IPS-18c (cell line): ENCODE measurements around the gene ITGB1BP2.
A peak's percentile ranks its signal among the peaks of the same experiment; 100 is the strongest.
"Not testable (repeated sequence)": the region's sequence is repeated elsewhere in the genome, so short reads cannot be mapped to it uniquely, and the experiment has no call there.

Experiments
- H3K4me3 ChIP-seq: 2 replicates; pipeline ENCODE4 v1.7.0; 2013; ENCODE audit warnings: low read depth, mild to moderate bottlenecking, low read length, moderate library complexity; ENCODE audit not compliant: insufficient read depth
- H3K9me3 ChIP-seq: one replicate; pipeline ENCODE4 v1.6.1; 2013; ENCODE audit warnings: mild to moderate bottlenecking, low read length, moderate library complexity; ENCODE audit not compliant: control insufficient read depth, insufficient read depth

ITGB1BP2 gene

GRCh38 chrX:71296806-71297205 lies 4.7 kb upstream of the ITGB1BP2 start:
- Histone ChIP-seq H3K9me3 (peaks cover 8% of the 10 kb centered on the region), H3K4me3 (no peak overlapping the region)

DNA sequence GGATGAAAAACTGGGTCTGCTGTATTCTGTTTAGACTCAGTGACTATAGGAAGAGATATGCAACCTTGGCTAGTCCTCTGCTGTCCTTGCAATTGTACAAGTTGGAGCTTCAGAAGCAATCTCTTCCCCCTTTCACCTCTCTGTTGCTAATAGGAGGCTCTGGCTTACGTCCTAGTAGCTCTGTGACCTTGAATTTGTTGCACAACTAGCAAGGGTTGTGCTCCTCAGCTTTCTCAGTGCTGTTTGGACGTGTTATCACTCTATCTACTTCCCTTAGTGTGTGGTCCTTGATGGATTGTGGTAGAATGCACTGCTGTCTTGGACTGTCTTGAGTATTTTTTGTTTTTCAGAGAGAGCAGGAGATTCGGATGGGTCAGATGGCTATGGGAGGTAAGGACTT lies 3.4 kb upstream of the ITGB1BP2 start:
- 0 out of 2 replicates have a peak overlapping the region, but pooled peaks have one; percentile 3 for H3K4me3 ChIP-seq
- H3K9me3 ChIP-seq, result peaks cover 8% of the 10 kb centered on the region

GRCh38 chrX:71300064-71300463 lies 1.5 kb upstream of the ITGB1BP2 start:
- not testable (repeated sequence) for H3K4me3 ChIP-seq
- H3K9me3 ChIP-seq, result peaks cover 14% of the 10 kb centered on the region

- not testable (repeated sequence) for H3K4me3 ChIP-seq
- H3K9me3 ChIP-seq, result peaks cover 14% of the 10 kb centered on the region
Measured at GRCh38 chrX:71300495-71300894, 1.1 kb upstream of the ITGB1BP2 start.

DNA sequence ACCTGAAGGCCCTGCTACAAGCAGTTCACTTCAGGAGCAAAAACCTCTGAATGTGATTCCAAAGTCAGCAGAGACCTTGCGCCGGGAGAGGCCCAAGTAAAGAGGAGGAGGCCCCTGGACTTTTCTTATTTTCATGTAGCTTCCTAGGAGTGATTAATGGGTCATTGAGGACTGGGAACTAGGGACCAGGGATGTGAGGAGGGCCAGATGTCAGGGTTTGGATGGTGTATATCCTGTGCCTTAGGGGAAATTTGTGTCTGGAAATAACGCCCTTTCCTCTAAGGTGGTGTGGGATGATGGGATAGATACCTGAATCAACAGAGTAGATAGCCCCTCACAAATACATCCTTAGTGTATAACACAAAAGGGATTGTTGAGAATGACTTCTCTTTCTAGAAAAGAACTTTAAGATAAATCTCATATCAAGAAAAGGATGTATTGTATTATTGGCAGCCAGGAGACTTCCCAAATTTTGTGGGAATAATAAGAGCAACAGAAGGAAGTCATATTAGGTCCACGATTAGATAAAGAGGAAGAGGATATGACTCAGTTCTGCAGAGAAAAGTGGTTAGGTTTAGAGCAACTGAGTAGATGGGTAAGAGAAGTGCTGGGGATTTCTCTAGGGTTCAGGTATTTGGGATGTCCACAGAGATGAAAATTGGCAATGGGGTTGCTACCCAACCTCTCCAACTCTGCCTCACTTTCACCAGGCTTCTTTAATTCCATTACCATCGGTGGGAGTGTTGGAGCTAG lies 1.1 kb downstream of the ITGB1BP2 start:
- Histone ChIP-seq H3K9me3 (peaks cover 14% of the 10 kb centered on the region), H3K4me3 (no peak overlapping the region)

DNA sequence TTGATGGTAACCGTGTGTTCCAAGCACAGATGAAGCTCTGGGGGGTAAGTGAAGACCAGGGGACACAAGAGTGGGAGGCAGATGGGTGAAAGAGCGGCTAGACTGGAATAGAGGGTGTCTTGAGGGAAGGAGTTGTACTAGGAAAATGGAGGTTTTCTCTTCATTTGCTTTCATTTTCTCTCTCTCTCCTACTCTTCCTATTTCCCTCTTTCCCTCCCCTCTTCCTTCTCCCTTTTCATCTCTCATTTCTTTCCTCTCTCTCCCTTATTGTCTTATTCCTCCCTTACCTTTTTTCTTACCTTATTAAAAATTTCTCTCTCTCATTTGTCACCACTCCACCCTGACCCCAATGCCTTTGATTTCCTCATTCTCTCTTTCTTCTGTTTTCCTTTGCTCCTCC lies 3.0 kb downstream of the ITGB1BP2 start:
- H3K9me3 ChIP-seq, result peaks cover 14% of the 10 kb centered on the region
- H3K4me3 ChIP-seq, result no peak overlapping the region

- Histone ChIP-seq H3K9me3 (peaks cover 10% of the 10 kb centered on the region), H3K4me3 (no peak overlapping the region)
Measured at GRCh38 chrX:71315917-71316316, 14.4 kb downstream of the ITGB1BP2 start.

- not testable (repeated sequence) for H3K4me3 ChIP-seq, H3K9me3 ChIP-seq
Measured at GRCh38 chrX:71316959-71317358, 15.4 kb downstream of the ITGB1BP2 start.

GRCh38 chrX:71320126-71320525 lies 18.6 kb downstream of the ITGB1BP2 start:
- no peak overlapping the region for H3K4me3 ChIP-seq
- peaks cover 10% of the 10 kb centered on the region for H3K9me3 ChIP-seq

- peaks cover 9% of the 10 kb centered on the region for H3K9me3 ChIP-seq
- no peak overlapping the region for H3K4me3 ChIP-seq
Measured at GRCh38 chrX:71321731-71322130, 20.2 kb downstream of the ITGB1BP2 start.

DNA sequence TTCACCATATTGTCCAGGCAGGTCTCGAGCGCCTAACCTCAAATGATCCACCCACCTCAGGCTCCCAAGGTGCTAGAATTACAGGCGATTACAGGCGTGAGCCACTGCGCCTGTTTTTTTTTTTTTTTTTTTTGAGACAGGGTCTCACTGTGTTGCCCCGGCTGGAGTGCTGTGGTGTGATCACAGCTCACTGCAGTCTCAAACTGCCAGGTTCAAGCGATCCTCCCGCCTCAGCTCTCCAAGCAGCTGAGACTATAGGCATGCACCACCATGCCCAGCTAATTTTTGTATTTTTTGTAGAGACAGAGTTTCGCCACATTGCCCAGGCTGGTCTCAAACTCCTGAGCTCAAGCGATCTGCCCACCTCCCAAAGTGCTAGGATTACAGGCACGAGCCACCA lies 22.9 kb downstream of the ITGB1BP2 start:
- H3K9me3 ChIP-seq, result peaks cover 10% of the 10 kb centered on the region
- not testable (repeated sequence) for H3K4me3 ChIP-seq

GRCh38 chrX:71326394-71326793 lies 24.8 kb downstream of the ITGB1BP2 start:
- H3K4me3 ChIP-seq, result no peak overlapping the region
- H3K9me3 ChIP-seq, result peaks cover 6% of the 10 kb centered on the region

- not testable (repeated sequence) for H3K9me3 ChIP-seq
Measured at GRCh38 chrX:71349151-71349665, 47.7 kb downstream of the ITGB1BP2 start.

DNA sequence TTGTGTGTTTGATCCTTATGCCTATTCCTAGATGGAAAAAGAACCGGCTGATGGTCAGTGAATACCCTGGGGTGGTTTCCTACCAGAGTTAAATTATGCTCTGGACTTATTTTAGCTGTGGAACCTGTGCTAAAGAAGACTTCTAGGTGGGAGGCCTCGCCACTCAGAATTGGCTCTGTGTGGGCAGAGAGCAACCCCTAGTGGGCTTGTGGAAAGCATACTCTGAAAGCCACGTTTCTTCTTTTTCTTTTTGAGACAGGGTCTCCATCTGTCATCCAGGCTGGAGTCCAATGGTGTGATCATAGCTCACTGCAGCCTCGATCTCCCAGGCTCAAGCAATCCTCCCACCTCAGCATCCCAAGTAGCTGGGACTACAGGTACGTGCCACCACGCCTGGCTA lies 48.3 kb downstream of the ITGB1BP2 start:
- H3K9me3 ChIP-seq, H3K4me3 ChIP-seq: not testable (repeated sequence)

More at GRCh38 chrX:71349151-71349665, 47.7 kb downstream of the ITGB1BP2 start:
- H3K4me3 ChIP-seq, result not testable (repeated sequence)

DNA sequence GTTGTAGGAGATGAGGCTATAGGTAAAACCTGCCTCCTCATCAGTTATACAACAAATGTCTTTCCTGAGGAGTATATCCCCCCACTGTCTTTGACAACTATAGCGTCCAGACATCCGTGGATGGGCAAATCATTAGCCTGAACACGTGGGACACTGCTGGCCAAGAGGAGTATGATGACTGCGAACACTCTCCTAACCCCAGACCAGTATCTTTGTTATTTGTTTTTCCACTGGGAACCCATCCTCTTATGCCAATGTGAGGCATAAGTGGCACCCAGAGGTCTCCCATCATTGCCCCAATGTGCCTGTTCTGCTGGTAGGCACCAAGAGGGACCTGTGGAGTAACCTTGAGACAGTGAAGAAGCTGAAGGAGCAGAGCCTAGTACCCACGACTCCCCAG lies 50.9 kb downstream of the ITGB1BP2 start:
- H3K9me3 ChIP-seq, H3K4me3 ChIP-seq: not testable (repeated sequence)
